IPS-20b (cell line): ENCODE results near the gene SPR.

Experiments
- H3K27ac ChIP-seq: one replicate; pipeline ENCODE4 v1.5.1; 2013; ENCODE audit warnings: low read length
- H3K27me3 ChIP-seq: 2 replicates; pipeline ENCODE4 v1.6.1; 2013; ENCODE audit warnings: mild to moderate bottlenecking, low read length, inconsistent platforms; ENCODE audit not compliant: insufficient read depth
- H3K36me3 ChIP-seq: 2 replicates; pipeline ENCODE4 v1.6.1; 2013; ENCODE audit warnings: low read depth, mild to moderate bottlenecking, inconsistent platforms, low read length, moderate library complexity; ENCODE audit not compliant: insufficient read depth
- H3K4me1 ChIP-seq: 2 replicates; pipeline ENCODE4 v1.6.1; 2013; ENCODE audit warnings: mild to moderate bottlenecking, control low read depth, inconsistent platforms, low read length, moderate library complexity; ENCODE audit not compliant: insufficient read depth
- H3K4me3 ChIP-seq: 2 replicates; pipeline ENCODE4 v1.5.1; 2013; ENCODE audit warnings: mild to moderate bottlenecking, low read length, inconsistent platforms
- H3K9ac ChIP-seq: 2 replicates; pipeline ENCODE4 v1.6.1; 2013; ENCODE audit warnings: low read depth, mild to moderate bottlenecking, inconsistent platforms, low read length, moderate library complexity
- H3K9me3 ChIP-seq: 2 replicates; pipeline ENCODE4 v1.6.1; 2013; ENCODE audit warnings: mild to moderate bottlenecking, low read depth, low read length, inconsistent platforms; ENCODE audit not compliant: insufficient read depth

The SPR gene

GRCh38 chr2:72936660-72937355 is 49.6 kb downstream of the SPR start:
- H3K4me1 ChIP-seq = peaks cover 11% of the 10 kb centered on the region; the same call in 1 of the 2 replicates
- peaks cover 74% of the 10 kb centered on the region for H3K27me3 ChIP-seq
- no peaks in the 10 kb centered on the region for H3K9me3 ChIP-seq
- H3K4me3 ChIP-seq = no peak overlapping the region
- no peak overlapping the region for H3K27ac ChIP-seq
- H3K36me3 ChIP-seq = no peaks in the 10 kb centered on the region
- no peak overlapping the region for H3K9ac ChIP-seq

GRCh38 chr2:72937356-72937669 is 50.1 kb downstream of the SPR start:
- Histone ChIP-seq H3K36me3 (no peaks in the 10 kb centered on the region), H3K27ac (no peak overlapping the region), H3K4me1 (peaks cover 11% of the 10 kb centered on the region; the same call in 1 of the 2 replicates), H3K4me3 (no peak overlapping the region), H3K27me3 (peaks cover 69% of the 10 kb centered on the region), H3K9me3 (no peaks in the 10 kb centered on the region), H3K9ac (no peak overlapping the region)

- peaks cover 58% of the 10 kb centered on the region for H3K27me3 ChIP-seq
- H3K27ac ChIP-seq = no peak overlapping the region
- H3K4me1 ChIP-seq = peaks cover 11% of the 10 kb centered on the region; the same call in 1 of the 2 replicates
- H3K9ac ChIP-seq = no peak overlapping the region
- peaks cover 2% of the 10 kb centered on the region; the same call in 1 of the 2 replicates for H3K36me3 ChIP-seq
- H3K9me3 ChIP-seq = no peaks in the 10 kb centered on the region
- no peak overlapping the region for H3K4me3 ChIP-seq
Observed at GRCh38 chr2:72938455-72938854, 51.2 kb downstream of the SPR start.

- H3K4me3 ChIP-seq = no peak overlapping the region
- peaks cover 11% of the 10 kb centered on the region; the same call in 1 of the 2 replicates for H3K4me1 ChIP-seq
- no peaks in the 10 kb centered on the region for H3K9me3 ChIP-seq
- H3K27me3 ChIP-seq = peaks cover 41% of the 10 kb centered on the region
- no peak overlapping the region for H3K9ac ChIP-seq
- no peak overlapping the region for H3K27ac ChIP-seq
- peaks cover 5% of the 10 kb centered on the region; the same call in 1 of the 2 replicates for H3K36me3 ChIP-seq
Observed at GRCh38 chr2:72940361-72940760, 53.2 kb downstream of the SPR start.

- Histone ChIP-seq H3K36me3 (peaks cover 5% of the 10 kb centered on the region; the same call in 1 of the 2 replicates), H3K4me1 (peaks cover 11% of the 10 kb centered on the region; the same call in 1 of the 2 replicates), H3K27me3 (peaks cover 37% of the 10 kb centered on the region), H3K27ac (no peak overlapping the region), H3K4me3 (no peak overlapping the region), H3K9me3 (no peaks in the 10 kb centered on the region), H3K9ac (no peak overlapping the region)
Observed at GRCh38 chr2:72940786-72941185, 53.6 kb downstream of the SPR start.
